GM23338 (cell line): ENCODE results near the gene RNF8.

Experiments used
- CTCF ChIP-seq, 2 experiments: fragments of 200-600 bp in 1 of 2; sonication (generic) in 1 of 2; conservative IDR thresholded peaks; 2 replicates each; pipeline versions ENCODE4 v1.5.1 to v1.6.1; 2016 to 2017; ENCODE audit warnings: antibody characterized with exemption in 2 of 2, low read depth in 2 of 2, mild to moderate bottlenecking in 2 of 2, moderate library complexity in 1 of 2
- EZH2 ChIP-seq: fragments of 200-600 bp; sonication (generic); IDR thresholded peaks from one replicate; pipeline ENCODE4 v1.8.0; 2017; ENCODE audit warnings: antibody characterized with exemption, mild to moderate bottlenecking, low read depth; ENCODE audit not compliant: unreplicated experiment
- EZH2phosphoT487 ChIP-seq: fragments of 200-600 bp; sonication (generic); IDR thresholded peaks from one replicate; pipeline ENCODE4 v1.8.1; 2018; ENCODE audit warnings: antibody characterized with exemption; ENCODE audit not compliant: unreplicated experiment
- REST ChIP-seq: IDR thresholded peaks from one replicate; pipeline ENCODE4 v1.6.1; 2018; ENCODE audit warnings: antibody characterized with exemption; ENCODE audit not compliant: unreplicated experiment
- STAT1 ChIP-seq: IDR thresholded peaks from one replicate; pipeline ENCODE4 v1.6.1; 2016; ENCODE audit warnings: antibody characterized with exemption; ENCODE audit not compliant: unreplicated experiment

GRCh38 chr6:37334047-37334446 lies 19.7 kb upstream of the RNF8 start:
- no peak for TF ChIP-seq EZH2
- TF ChIP-seq STAT1 = no peak
- TF ChIP-seq CTCF (conservative IDR thresholded peaks at IDR 0.05; ENCODE audit: low read depth in 2 of 2) = no peak
- no peak for TF ChIP-seq REST
- TF ChIP-seq EZH2phosphoT487 = no peak
